Measurements from ENCODE around the gene SPON2. TPM values are rescaled to one million over a fixed set of nuclear protein-coding genes. Genes with fewer than 3 reads are reported as not detected.

The SPON2 gene
- total RNA-seq, 2 experiments from 2014 or later, result 8.4 to 35.3 TPM

GRCh38 chr4:1194010-1194900, 21.9 kb upstream of the SPON2 start:
- no peak overlapping the region for H3K27ac ChIP-seq (ENCODE audit: low read depth, low read length, poor library complexity, severe bottlenecking)
- no peaks in the 10 kb centered on the region for H3K9me2 ChIP-seq (ENCODE audit: insufficient read depth, low read length)
- no peaks in the 10 kb centered on the region for H3K9me3 ChIP-seq (ENCODE audit: low read length)
- H3K36me3 ChIP-seq (ENCODE audit: insufficient read depth, low read length), result no peaks in the 10 kb centered on the region
- H3K4me2 ChIP-seq (ENCODE audit: low read length), result no peak overlapping the region
- TF ChIP-seq EZH2phosphoT487 (IDR thresholded peaks at IDR 0.05; ENCODE audit: borderline replicate concordance, low read depth, low read length), result no peak
- TF ChIP-seq, protein P1, sequence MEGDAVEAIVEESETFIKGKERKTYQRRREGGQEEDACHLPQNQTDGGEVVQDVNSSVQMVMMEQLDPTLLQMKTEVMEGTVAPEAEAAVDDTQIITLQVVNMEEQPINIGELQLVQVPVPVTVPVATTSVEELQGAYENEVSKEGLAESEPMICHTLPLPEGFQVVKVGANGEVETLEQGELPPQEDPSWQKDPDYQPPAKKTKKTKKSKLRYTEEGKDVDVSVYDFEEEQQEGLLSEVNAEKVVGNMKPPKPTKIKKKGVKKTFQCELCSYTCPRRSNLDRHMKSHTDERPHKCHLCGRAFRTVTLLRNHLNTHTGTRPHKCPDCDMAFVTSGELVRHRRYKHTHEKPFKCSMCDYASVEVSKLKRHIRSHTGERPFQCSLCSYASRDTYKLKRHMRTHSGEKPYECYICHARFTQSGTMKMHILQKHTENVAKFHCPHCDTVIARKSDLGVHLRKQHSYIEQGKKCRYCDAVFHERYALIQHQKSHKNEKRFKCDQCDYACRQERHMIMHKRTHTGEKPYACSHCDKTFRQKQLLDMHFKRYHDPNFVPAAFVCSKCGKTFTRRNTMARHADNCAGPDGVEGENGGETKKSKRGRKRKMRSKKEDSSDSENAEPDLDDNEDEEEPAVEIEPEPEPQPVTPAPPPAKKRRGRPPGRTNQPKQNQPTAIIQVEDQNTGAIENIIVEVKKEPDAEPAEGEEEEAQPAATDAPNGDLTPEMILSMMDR (conservative IDR thresholded peaks at IDR 0.05; ENCODE audit: low read length), result no peak
- H2AFZ ChIP-seq (ENCODE audit: low read length), result no peak overlapping the region
- no peak overlapping the region for H3K4me3 ChIP-seq (ENCODE audit: low read depth, low read length, poor library complexity, severe bottlenecking)
- POLR2A ChIA-PET, result no interaction called here
- CTCF ChIA-PET (ENCODE audit: unreplicated experiment), result no interaction called here
- peaks cover 3% of the 10 kb centered on the region for H3K4me1 ChIP-seq (ENCODE audit: insufficient read depth, low read length, poor library complexity, severe bottlenecking)
- H3K79me2 ChIP-seq (ENCODE audit: insufficient read depth, low read depth, low read length), result no peaks in the 10 kb centered on the region
- no TSS peak for BruUV-seq (replicated peaks)
- no peak for DNase-seq (ENCODE audit: low spot score)
- no peaks in the 10 kb centered on the region for H4K20me1 ChIP-seq (ENCODE audit: insufficient read depth, low read length)
- intact Hi-C loops (cut with micrococcal nuclease; ENCODE audit: unreplicated experiment), result no loop called here

- DNase-seq (ENCODE audit: low spot score), result no peak
- no peak overlapping the region for H3K4me2 ChIP-seq (ENCODE audit: low read length)
- POLR2A ChIA-PET, result no interaction called here
- CTCF ChIA-PET (ENCODE audit: unreplicated experiment), result no interaction called here
- H3K36me3 ChIP-seq (ENCODE audit: insufficient read depth, low read length), result no peaks in the 10 kb centered on the region
- TF ChIP-seq, protein P1 (conservative IDR thresholded peaks at IDR 0.05; ENCODE audit: low read length), result no peak
- TF ChIP-seq EZH2phosphoT487 (IDR thresholded peaks at IDR 0.05; ENCODE audit: borderline replicate concordance, low read depth, low read length), result no peak
- H4K20me1 ChIP-seq (ENCODE audit: insufficient read depth, low read length), result no peaks in the 10 kb centered on the region
- H2AFZ ChIP-seq (ENCODE audit: low read length), result no peak overlapping the region
- H3K79me2 ChIP-seq (ENCODE audit: insufficient read depth, low read depth, low read length), result no peaks in the 10 kb centered on the region
- no peak overlapping the region for H3K4me3 ChIP-seq (ENCODE audit: low read depth, low read length, poor library complexity, severe bottlenecking)
- intact Hi-C loops (cut with micrococcal nuclease; ENCODE audit: unreplicated experiment), result no loop called here
- no TSS peak for BruUV-seq (replicated peaks)
- H3K9me3 ChIP-seq (ENCODE audit: low read length), result no peaks in the 10 kb centered on the region
- no peak overlapping the region for H3K27ac ChIP-seq (ENCODE audit: low read depth, low read length, poor library complexity, severe bottlenecking)
- no peaks in the 10 kb centered on the region for H3K9me2 ChIP-seq (ENCODE audit: insufficient read depth, low read length)
- peaks cover 3% of the 10 kb centered on the region for H3K4me1 ChIP-seq (ENCODE audit: insufficient read depth, low read length, poor library complexity, severe bottlenecking)
Measured at GRCh38 chr4:1193206-1194009, 21.0 kb upstream of the SPON2 start.
